K562 (cell line): ENCODE measurements around the gene XKRX. TPM values are rescaled to one million over a fixed set of nuclear protein-coding genes. Genes with fewer than 3 reads are reported as not detected.

Experiments used
- ATAC-seq: fragments of 200-7000 bp; cut with Tn5 transposase; 3 replicates; pipeline ENCODE4 v1.9.1; 2020; ENCODE audit warnings: moderate library complexity
- BruUV-seq: library from RNA; stranded (reverse); fragments of 400-500 nt; replicated peaks from 2 replicates; lab custom pipeline; 2021; lab: Mats Ljungman, UMichigan
- CTCF ChIA-PET: fragments of 300-600 bp; formaldehyde crosslinking; extraction: SDS; loops from one replicate; lab custom pipeline; 2021; ENCODE audit warnings: low intra/inter-chr PET ratio; lab: Yijun Ruan, JAX
- POLR2A ChIA-PET: fragments of 300-600, 350-650 bp; sonication (Branson Sonifier 250); formaldehyde crosslinking; extraction: SDS; loops from one replicate; lab custom pipeline; 2021; ENCODE audit warnings: antibody characterized with exemption, inconsistent platforms; lab: Yijun Ruan, JAX
- DNase-seq, 4 experiments: peaks; one replicate each; pipeline versions ENCODE4 v3.0.0 to v3.0.0-alpha.2; 2011 to 2018; ENCODE audit warnings: low spot score in 3 of 4, mixed read lengths in 3 of 4; ENCODE audit errors: extremely low read depth in 1 of 4
- FAIRE-seq: peaks from 2 replicates; lab custom pipeline; 2011; peaks lifted over from hg19 to GRCh38; lab: Jason Lieb, UNC
- H2AFZ ChIP-seq: 2 replicates; pipeline ENCODE4 v1.6.0; 2011; ENCODE audit warnings: low read depth, low read length, control low read depth, inconsistent platforms
- H3K27ac ChIP-seq: fragments of 200-600 bp; 3 replicates; pipeline ENCODE4 v1.8.0; 2011; ENCODE audit warnings: low read depth, mild to moderate bottlenecking, control low read depth, inconsistent platforms, low read length, moderate library complexity, mixed read lengths; ENCODE audit errors: extremely low read depth
- H3K27me3 ChIP-seq, 2 experiments: fragments of 300-600 bp in 1 of 2; 2 replicates in 1 of 2; 3 replicates in 1 of 2; pipeline versions ENCODE4 v1.6.0 to v1.8.0; 2011; ENCODE audit warnings: inconsistent platforms in 2 of 2, low read length in 2 of 2, mild to moderate bottlenecking in 1 of 2, mixed read lengths in 1 of 2, moderate library complexity in 1 of 2; ENCODE audit not compliant: control insufficient read depth in 2 of 2, insufficient read depth in 2 of 2
- H3K36me3 ChIP-seq: fragments of 300-600 bp; 3 replicates; pipeline ENCODE4 v1.8.0; 2011; ENCODE audit warnings: mild to moderate bottlenecking, low read length, inconsistent platforms; ENCODE audit not compliant: control insufficient read depth, insufficient read depth
- H3K4me1 ChIP-seq, 2 experiments: fragments of 200-600 bp in 1 of 2; replicated peaks in 1 of 2; 2 replicates in 1 of 2; 3 replicates in 1 of 2; pipeline versions ENCODE4 v1.5.1 to v1.8.0; 2011; ENCODE audit warnings: inconsistent platforms in 2 of 2, low read length in 2 of 2, mild to moderate bottlenecking in 1 of 2, mixed read lengths in 1 of 2, moderate library complexity in 1 of 2; ENCODE audit not compliant: control insufficient read depth in 2 of 2, insufficient read depth in 2 of 2
- H3K4me2 ChIP-seq: 2 replicates; pipeline ENCODE4 v1.6.1; 2011; ENCODE audit warnings: low read length, control low read depth, inconsistent platforms, mixed read lengths; ENCODE audit not compliant: insufficient read depth
- H3K4me3 ChIP-seq: fragments of 200-600 bp; sonication (generic), shearing (Covaris generic); 2 replicates; pipeline ENCODE4 v1.5.1; 2016; ENCODE audit warnings: control low read depth, inconsistent platforms
- H3K79me2 ChIP-seq: fragments of 200-600 bp; 3 replicates; pipeline ENCODE4 v1.8.0; 2011; ENCODE audit warnings: low read length, inconsistent platforms; ENCODE audit not compliant: control insufficient read depth, insufficient read depth
- H3K9ac ChIP-seq, 2 experiments: 2 replicates each; pipeline versions ENCODE4 v1.6.0 to v1.6.1; 2011; ENCODE audit warnings: low read depth in 2 of 2, low read length in 2 of 2, control low read depth in 1 of 2, inconsistent platforms in 1 of 2, mild to moderate bottlenecking in 1 of 2, mixed read lengths in 1 of 2; ENCODE audit not compliant: insufficient read depth in 1 of 2
- H3K9me1 ChIP-seq: one replicate; pipeline ENCODE4 v1.6.0; 2011; ENCODE audit warnings: inconsistent platforms, mild to moderate bottlenecking, low read length, moderate library complexity; ENCODE audit not compliant: control insufficient read depth, insufficient read depth
- H3K9me3 ChIP-seq: replicated peaks from 2 replicates; pipeline ENCODE4 v1.5.1; 2011; ENCODE audit warnings: low read depth, low read length, inconsistent platforms; ENCODE audit not compliant: control insufficient read depth, insufficient read depth
- H4K20me1 ChIP-seq: replicated peaks from 2 replicates; pipeline ENCODE4 v1.6.1; 2011; ENCODE audit warnings: low read length, inconsistent platforms, mixed read lengths; ENCODE audit not compliant: control insufficient read depth, insufficient read depth
- C11orf30 ChIP-seq: fragments of 450-650 bp; IDR thresholded peaks from 2 replicates; pipeline ENCODE4 v1.6.1; 2016; ENCODE audit warnings: low read depth, mild to moderate bottlenecking
- GTF2A2 ChIP-seq: IDR thresholded peaks from 2 replicates; pipeline ENCODE4 v1.6.1; 2016; ENCODE audit warnings: mild to moderate bottlenecking, missing genetic modification characterization, missing compliant biosample characterization
- HEY1 ChIP-seq: fragments of 250-450 bp; sonication (Bioruptor Pico); IDR thresholded peaks from 2 replicates; pipeline ENCODE4 v1.5.0; 2020; ENCODE audit warnings: mild to moderate bottlenecking, moderate library complexity, borderline replicate concordance
- MIER1 ChIP-seq: fragments of 450-650 bp; IDR thresholded peaks from 2 replicates; pipeline ENCODE4 v1.6.1; 2016; ENCODE audit warnings: antibody characterized with exemption, mild to moderate bottlenecking, low read depth
- PTBP1 ChIP-seq: fragments of 200-400 bp; formaldehyde crosslinking; IDR thresholded peaks from 2 replicates; pipeline ENCODE4 v1.6.1; 2017; ENCODE audit warnings: low read depth, low read length
- RHOXF2B ChIP-seq: fragments of 250-450 bp; sonication (Bioruptor Pico); conservative IDR thresholded peaks from 2 replicates; pipeline ENCODE4 v1.5.1; 2021
- SP1 ChIP-seq: sonication (generic); formaldehyde crosslinking; IDR thresholded peaks from 2 replicates; pipeline ENCODE4 v1.8.1; 2022; ENCODE audit warnings: mild to moderate bottlenecking, missing genetic modification reagents
- ZC3H11A ChIP-seq: IDR thresholded peaks from 2 replicates; pipeline ENCODE4 v1.6.1; 2012; ENCODE audit warnings: low read depth, low read length, improper control_type of control experiment
- WGBS: fragments of 100-300 bp; shearing (Covaris generic); methylation state at CpG from one replicate; pipeline ENCODE4 v1.1.6; 2016; ENCODE audit warnings: low coverage, mixed read lengths; ENCODE audit not compliant: insufficient coverage; ENCODE audit errors: missing lambda C conversion rate; 5-methylcytosine and 5-hydroxymethylcytosine counted together
- in situ Hi-C: fragments of 300-500 bp; cut with MboI; formaldehyde crosslinking; loops from 4 replicates; pipeline ENCODE4 v1.15.0; 2018; ENCODE audit warnings: inconsistent platforms, mixed read lengths
- intact Hi-C: fragments of 100-400 bp; cut with micrococcal nuclease; formaldehyde crosslinking; loops from 2 replicates; pipeline ENCODE4 v1.14.2; 2022
- polyA plus RNA-seq, 8 experiments: library from polyadenylated mRNA; depleted of rRNA in 4 of 8; stranded (reverse) in 5 of 8; unstranded in 3 of 8; fragments of >200 nt; fragmentation: Nextera tagmentation in 2 of 8; fragmentation: Illumina TruSeq in 1 of 8; extraction: Ambion mirVana in 2 of 8; extraction: Trizol in 1 of 8; gene quantifications; 2 replicates each; pipeline versions ENCODE4 v1.2.1 to v1.2.3, GENCODE V29; 2011 to 2014; ENCODE audit warnings: inconsistent platforms in 1 of 8, missing spikeins in 1 of 8
- total RNA-seq, 7 experiments: library from RNA; depleted of rRNA in 6 of 7; stranded (reverse); fragments of >200 nt in 6 of 7; fragmentation: Illumina TruSeq in 2 of 7; extraction: Trizol in 2 of 7; gene quantifications; 2 replicates each; pipeline versions ENCODE4 v1.2.1 to v1.2.3, GENCODE V29; 2011 to 2021; ENCODE audit warnings: low replicate concordance in 1 of 7
- TF ChIP-seq, protein P1 (sequence below): sonication (generic); formaldehyde crosslinking; IDR thresholded peaks from 2 replicates; pipeline ENCODE4 v1.8.0; 2022; ENCODE audit warnings: missing genetic modification reagents, mild to moderate bottlenecking, moderate library complexity, borderline replicate concordance

The XKRX gene
- total and polyA plus RNA-seq, 9 of the 15 experiments (the other 6 are each of a cell fraction or from before 2014, with no cell fraction given) = 0.03 TPM; not detected in 8

DNA sequence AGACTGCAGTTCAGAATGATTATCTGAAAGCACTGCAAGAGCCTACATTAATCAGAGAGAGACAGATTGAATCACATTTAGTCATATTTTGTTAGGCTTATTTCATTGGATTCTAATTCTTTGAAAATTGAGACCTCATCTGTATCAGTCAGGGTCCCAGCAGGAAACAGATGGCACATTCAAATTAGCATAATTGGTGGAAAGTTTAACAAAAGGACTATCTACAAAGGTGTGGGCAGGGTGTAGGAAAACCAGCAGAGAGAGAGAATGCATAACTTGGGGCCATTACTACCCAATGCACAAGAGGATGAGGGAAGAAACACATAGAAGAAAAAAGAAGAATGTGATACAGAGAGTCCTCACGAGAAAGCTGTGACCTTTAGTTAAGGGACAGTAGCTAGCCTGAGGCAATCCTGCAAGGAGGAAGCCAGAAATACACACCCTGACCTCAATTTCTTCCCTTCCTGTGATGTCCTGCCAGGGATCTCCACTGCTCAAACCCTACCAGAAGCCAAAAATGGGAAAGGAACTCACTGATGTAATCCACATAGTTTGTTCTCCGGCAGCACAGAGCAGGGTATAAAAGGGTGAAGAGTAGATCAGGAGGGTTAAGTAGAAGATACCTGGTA, 17.7 kb upstream of the XKRX start (continued):
- TF ChIP-seq GTF2A2 (tag) (no peak), PTBP1 (no peak), RHOXF2B (no peak), SP1 (no peak), MIER1 (no peak), C11orf30 (no peak)
- TF ChIP-seq, protein P1, sequence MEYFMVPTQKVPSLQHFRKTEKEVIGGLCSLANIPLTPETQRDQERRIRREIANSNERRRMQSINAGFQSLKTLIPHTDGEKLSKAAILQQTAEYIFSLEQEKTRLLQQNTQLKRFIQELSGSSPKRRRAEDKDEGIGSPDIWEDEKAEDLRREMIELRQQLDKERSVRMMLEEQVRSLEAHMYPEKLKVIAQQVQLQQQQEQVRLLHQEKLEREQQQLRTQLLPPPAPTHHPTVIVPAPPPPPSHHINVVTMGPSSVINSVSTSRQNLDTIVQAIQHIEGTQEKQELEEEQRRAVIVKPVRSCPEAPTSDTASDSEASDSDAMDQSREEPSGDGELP (CRISPR knock-in tag) = no peak

DNA sequence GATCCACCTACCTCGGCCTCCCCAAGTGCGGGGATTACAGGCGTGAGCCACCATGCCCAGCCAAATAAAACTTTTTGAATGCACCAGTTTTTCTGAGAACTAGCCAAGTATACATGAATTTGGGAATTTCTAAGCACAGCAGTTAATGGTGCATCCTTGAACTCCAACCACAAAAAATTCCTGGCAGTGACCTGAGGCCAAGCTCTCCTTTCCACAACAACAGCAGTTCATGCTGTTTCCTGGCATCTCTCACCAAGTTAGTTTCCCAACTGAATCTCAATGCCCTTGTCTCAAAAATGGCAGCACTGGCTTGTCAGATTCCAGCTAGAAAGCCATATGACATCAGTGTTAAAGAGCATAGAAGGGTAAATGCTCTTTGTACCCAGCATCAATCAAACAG, 15.9 kb upstream of the XKRX start:
- Histone ChIP-seq H3K27me3 (peaks cover 0 to 6% of the 10 kb centered on the region in 2 experiments; a peak in 2 of 5 replicates), H3K9ac (no peak overlapping the region), H3K9me3 (no peaks in the 10 kb centered on the region), H3K79me2 (no peaks in the 10 kb centered on the region), H2AFZ (no peak overlapping the region), H3K4me1 (no peaks in the 10 kb centered on the region), H3K27ac (no peak overlapping the region), H3K4me2 (no peak overlapping the region), H4K20me1 (no peaks in the 10 kb centered on the region), H3K9me1 (no peaks in the 10 kb centered on the region), H3K36me3 (no peaks in the 10 kb centered on the region), H3K4me3 (no peak overlapping the region)
- CTCF ChIA-PET = no interaction called here
- ATAC-seq (no peak), FAIRE-seq (no peak), DNase-seq (no peak)
- BruUV-seq = no TSS peak
- in situ Hi-C loops = no loop called here
- TF ChIP-seq ZC3H11A (no peak), HEY1 (CRISPR knock-in tag) (no peak)
- POLR2A ChIA-PET = no interaction called here
- intact Hi-C loops = no loop called here
- 4% methylated on average over 3 of the region's 3 CpGs for WGBS
